Neural cell (in vitro differentiated cells): ENCODE results near the gene NET1. TPM values are rescaled to one million over a fixed set of nuclear protein-coding genes. Genes with fewer than 3 reads are reported as not detected.

Experiments
- H2AFZ ChIP-seq: fragments of 200-600, 300-800 bp; sonication (generic), shearing (Covaris generic); 2 replicates; pipeline ENCODE4 v1.6.0; 2014; ENCODE audit warnings: low read depth, mild to moderate bottlenecking, antibody characterized with exemption, low read length, moderate library complexity
- H3F3A ChIP-seq: fragments of 200-600 bp; shearing (Covaris generic); 2 replicates; pipeline ENCODE4 v1.6.1; 2016; ENCODE audit warnings: mild to moderate bottlenecking, moderate library complexity, mixed read lengths, antibody characterized with exemption, low read length; ENCODE audit not compliant: insufficient read depth, poor library complexity, severe bottlenecking
- H3K27ac ChIP-seq: fragments of 200-600, 300-800 bp; sonication (generic), shearing (Covaris generic); 2 replicates; pipeline ENCODE4 v1.5.1; 2014; ENCODE audit warnings: mild to moderate bottlenecking, low read length, moderate library complexity
- H3K27me3 ChIP-seq: fragments of 300-800, 200-600 bp; sonication (generic), shearing (Covaris generic); 2 replicates; pipeline ENCODE4 v1.6.0; 2014; ENCODE audit warnings: mild to moderate bottlenecking, low read depth, low read length, moderate library complexity; ENCODE audit not compliant: insufficient read depth
- H3K36me3 ChIP-seq: fragments of 300-800, 200-600 bp; sonication (generic), shearing (Covaris generic); 2 replicates; pipeline ENCODE4 v1.5.1; 2014; ENCODE audit warnings: mild to moderate bottlenecking, antibody characterized with exemption, low read length, moderate library complexity; ENCODE audit not compliant: insufficient read depth
- H3K4me2 ChIP-seq: fragments of 300-800, 200-600 bp; sonication (generic), shearing (Covaris generic); 2 replicates; pipeline ENCODE4 v1.6.0; 2014; ENCODE audit warnings: mild to moderate bottlenecking, low read length
- H3K4me3 ChIP-seq: fragments of 300-800, 200-600 bp; sonication (generic), shearing (Covaris generic); 2 replicates; pipeline ENCODE4 v1.5.1; 2014; ENCODE audit warnings: mild to moderate bottlenecking, low read length, moderate library complexity
- H3K79me2 ChIP-seq: fragments of 200-600 bp; shearing (Covaris generic); replicated peaks from 2 replicates; pipeline ENCODE4 v1.6.0; 2014; ENCODE audit warnings: mild to moderate bottlenecking, low read length, moderate library complexity; ENCODE audit not compliant: insufficient read depth
- H3K9ac ChIP-seq: fragments of 300-800, 200-600 bp; sonication (generic), shearing (Covaris generic); 2 replicates; pipeline ENCODE4 v1.6.1; 2016; ENCODE audit warnings: mild to moderate bottlenecking, low read length, mixed read lengths
- H3K9me2 ChIP-seq: fragments of 200-600 bp; shearing (Covaris generic); 2 replicates; pipeline ENCODE4 v1.6.1; 2016; ENCODE audit warnings: mild to moderate bottlenecking, low read length, mixed read lengths; ENCODE audit not compliant: insufficient read depth
- H3K9me3 ChIP-seq: fragments of 200-600, 300-800 bp; sonication (generic), shearing (Covaris generic); 2 replicates; pipeline ENCODE4 v1.6.1; 2016; ENCODE audit warnings: mild to moderate bottlenecking, mixed run types, low read length, moderate library complexity, mixed read lengths
- H4K20me1 ChIP-seq: fragments of 200-600 bp; shearing (Covaris generic); 2 replicates; pipeline ENCODE4 v1.6.1; 2016; ENCODE audit warnings: mild to moderate bottlenecking, mixed run types; ENCODE audit not compliant: insufficient read depth
- EP300 ChIP-seq: fragments of 450-650 bp; conservative IDR thresholded peaks from 2 replicates; pipeline ENCODE4 v1.6.1; 2014; ENCODE audit warnings: antibody characterized with exemption, mild to moderate bottlenecking, moderate library complexity; ENCODE audit not compliant: poor library complexity, severe bottlenecking
- EZH2 ChIP-seq: fragments of 200-600, 300-800 bp; shearing (Covaris generic), sonication (generic); IDR thresholded peaks from 2 replicates; pipeline ENCODE4 v1.6.1; 2014; ENCODE audit warnings: antibody characterized with exemption, low read length, borderline replicate concordance, mild to moderate bottlenecking; ENCODE audit not compliant: insufficient read depth, poor library complexity, severe bottlenecking
- MXI1 ChIP-seq: fragments of 450-650 bp; conservative IDR thresholded peaks from 2 replicates; pipeline ENCODE4 v1.6.1; 2014; ENCODE audit warnings: antibody characterized with exemption, mild to moderate bottlenecking; ENCODE audit not compliant: poor library complexity, severe bottlenecking
- POLR2AphosphoS5 ChIP-seq: IDR thresholded peaks from 2 replicates; pipeline ENCODE4 v1.6.1; 2012
- RAD21 ChIP-seq: fragments of 450-650 bp; conservative IDR thresholded peaks from 2 replicates; pipeline ENCODE4 v1.6.1; 2014; ENCODE audit warnings: antibody characterized with exemption, mild to moderate bottlenecking, moderate library complexity
- SMC3 ChIP-seq: fragments of 450-650 bp; conservative IDR thresholded peaks from 2 replicates; pipeline ENCODE4 v1.6.1; 2014; ENCODE audit warnings: antibody characterized with exemption, mild to moderate bottlenecking, moderate library complexity; ENCODE audit not compliant: poor library complexity
- TAF1 ChIP-seq: IDR thresholded peaks from 2 replicates; pipeline ENCODE4 v1.6.1; 2012; ENCODE audit warnings: low read depth
- polyA plus RNA-seq: library from polyadenylated mRNA; depleted of rRNA; stranded (reverse); fragments of >200 nt; gene quantifications from 2 replicates; pipeline ENCODE4 v1.2.3, GENCODE V29; 2014
- TF ChIP-seq, protein P1 (sequence below): fragments of 450-650 bp; IDR thresholded peaks from 2 replicates; pipeline ENCODE4 v1.5.1; 2014; ENCODE audit warnings: antibody characterized with exemption, mild to moderate bottlenecking, moderate library complexity; ENCODE audit not compliant: poor library complexity, severe bottlenecking
- TF ChIP-seq, protein P2 (sequence below): IDR thresholded peaks from 2 replicates; pipeline ENCODE4 v1.6.1; 2012; ENCODE audit warnings: borderline replicate concordance

NET1 gene
- polyA plus RNA-seq, 1 donor from 2014 or later = 8.0 TPM

DNA sequence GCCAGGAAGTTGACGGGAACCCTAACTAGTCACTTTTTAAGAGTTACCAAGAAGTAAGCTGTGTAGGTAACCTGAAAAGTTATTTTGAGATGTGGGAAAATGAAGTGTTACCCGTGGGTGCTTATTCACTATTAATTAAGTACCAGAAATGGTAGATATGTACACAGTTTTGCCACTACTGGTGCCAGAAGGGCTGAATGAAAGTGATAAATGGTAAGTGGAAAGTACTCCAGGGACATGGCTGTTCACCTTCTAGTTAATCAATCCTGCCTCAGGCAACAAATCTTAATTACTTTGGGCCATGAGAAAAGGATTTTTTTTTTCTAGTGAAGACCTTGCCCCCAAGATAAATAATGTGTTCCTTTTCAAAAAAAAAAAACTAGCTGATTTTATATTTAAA, 15.8 kb downstream of the NET1 start:
- Histone ChIP-seq H3K9me2 (no peaks in the 10 kb centered on the region), H3K36me3 (no peaks in the 10 kb centered on the region), H3K9me3 (no peaks in the 10 kb centered on the region), H3K9ac (no peak overlapping the region), H3K4me3 (no peak overlapping the region), H3F3A (no peaks in the 10 kb centered on the region), H3K79me2 (peaks cover 3% of the 10 kb centered on the region), H3K27me3 (no peaks in the 10 kb centered on the region), H3K4me2 (no peak overlapping the region), H2AFZ (no peak overlapping the region), H4K20me1 (no peaks in the 10 kb centered on the region), H3K27ac (no peak overlapping the region)
- TF ChIP-seq TAF1 (no peak), MXI1 (no peak), SMC3 (no peak), EP300 (no peak), POLR2AphosphoS5 (no peak), RAD21 (no peak)
- TF ChIP-seq, protein P1, sequence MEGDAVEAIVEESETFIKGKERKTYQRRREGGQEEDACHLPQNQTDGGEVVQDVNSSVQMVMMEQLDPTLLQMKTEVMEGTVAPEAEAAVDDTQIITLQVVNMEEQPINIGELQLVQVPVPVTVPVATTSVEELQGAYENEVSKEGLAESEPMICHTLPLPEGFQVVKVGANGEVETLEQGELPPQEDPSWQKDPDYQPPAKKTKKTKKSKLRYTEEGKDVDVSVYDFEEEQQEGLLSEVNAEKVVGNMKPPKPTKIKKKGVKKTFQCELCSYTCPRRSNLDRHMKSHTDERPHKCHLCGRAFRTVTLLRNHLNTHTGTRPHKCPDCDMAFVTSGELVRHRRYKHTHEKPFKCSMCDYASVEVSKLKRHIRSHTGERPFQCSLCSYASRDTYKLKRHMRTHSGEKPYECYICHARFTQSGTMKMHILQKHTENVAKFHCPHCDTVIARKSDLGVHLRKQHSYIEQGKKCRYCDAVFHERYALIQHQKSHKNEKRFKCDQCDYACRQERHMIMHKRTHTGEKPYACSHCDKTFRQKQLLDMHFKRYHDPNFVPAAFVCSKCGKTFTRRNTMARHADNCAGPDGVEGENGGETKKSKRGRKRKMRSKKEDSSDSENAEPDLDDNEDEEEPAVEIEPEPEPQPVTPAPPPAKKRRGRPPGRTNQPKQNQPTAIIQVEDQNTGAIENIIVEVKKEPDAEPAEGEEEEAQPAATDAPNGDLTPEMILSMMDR = no peak
- TF ChIP-seq, protein P2, sequence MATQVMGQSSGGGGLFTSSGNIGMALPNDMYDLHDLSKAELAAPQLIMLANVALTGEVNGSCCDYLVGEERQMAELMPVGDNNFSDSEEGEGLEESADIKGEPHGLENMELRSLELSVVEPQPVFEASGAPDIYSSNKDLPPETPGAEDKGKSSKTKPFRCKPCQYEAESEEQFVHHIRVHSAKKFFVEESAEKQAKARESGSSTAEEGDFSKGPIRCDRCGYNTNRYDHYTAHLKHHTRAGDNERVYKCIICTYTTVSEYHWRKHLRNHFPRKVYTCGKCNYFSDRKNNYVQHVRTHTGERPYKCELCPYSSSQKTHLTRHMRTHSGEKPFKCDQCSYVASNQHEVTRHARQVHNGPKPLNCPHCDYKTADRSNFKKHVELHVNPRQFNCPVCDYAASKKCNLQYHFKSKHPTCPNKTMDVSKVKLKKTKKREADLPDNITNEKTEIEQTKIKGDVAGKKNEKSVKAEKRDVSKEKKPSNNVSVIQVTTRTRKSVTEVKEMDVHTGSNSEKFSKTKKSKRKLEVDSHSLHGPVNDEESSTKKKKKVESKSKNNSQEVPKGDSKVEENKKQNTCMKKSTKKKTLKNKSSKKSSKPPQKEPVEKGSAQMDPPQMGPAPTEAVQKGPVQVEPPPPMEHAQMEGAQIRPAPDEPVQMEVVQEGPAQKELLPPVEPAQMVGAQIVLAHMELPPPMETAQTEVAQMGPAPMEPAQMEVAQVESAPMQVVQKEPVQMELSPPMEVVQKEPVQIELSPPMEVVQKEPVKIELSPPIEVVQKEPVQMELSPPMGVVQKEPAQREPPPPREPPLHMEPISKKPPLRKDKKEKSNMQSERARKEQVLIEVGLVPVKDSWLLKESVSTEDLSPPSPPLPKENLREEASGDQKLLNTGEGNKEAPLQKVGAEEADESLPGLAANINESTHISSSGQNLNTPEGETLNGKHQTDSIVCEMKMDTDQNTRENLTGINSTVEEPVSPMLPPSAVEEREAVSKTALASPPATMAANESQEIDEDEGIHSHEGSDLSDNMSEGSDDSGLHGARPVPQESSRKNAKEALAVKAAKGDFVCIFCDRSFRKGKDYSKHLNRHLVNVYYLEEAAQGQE = no peak

GRCh38 chr10:5433182-5433581, 20.8 kb downstream of the NET1 start:
- Histone ChIP-seq H3K9me2 (no peaks in the 10 kb centered on the region), H3K4me2 (no peak overlapping the region), H3K27me3 (no peaks in the 10 kb centered on the region), H3K79me2 (no peaks in the 10 kb centered on the region), H3F3A (no peaks in the 10 kb centered on the region), H3K36me3 (no peaks in the 10 kb centered on the region), H3K4me3 (no peak overlapping the region), H3K27ac (no peak overlapping the region), H2AFZ (no peak overlapping the region), H3K9me3 (no peaks in the 10 kb centered on the region), H4K20me1 (no peaks in the 10 kb centered on the region), H3K9ac (no peak overlapping the region)
- no peak for TF ChIP-seq EP300
- no peak for TF ChIP-seq TAF1
- no peak for TF ChIP-seq SMC3
- no peak for TF ChIP-seq RAD21
- TF ChIP-seq, protein P1 = no peak
- TF ChIP-seq, protein P2 = no peak
- no peak for TF ChIP-seq MXI1
- no peak for TF ChIP-seq POLR2AphosphoS5
- TF ChIP-seq EZH2 = no peak
